ENCODE measurements around the gene RTL10.

DNA sequence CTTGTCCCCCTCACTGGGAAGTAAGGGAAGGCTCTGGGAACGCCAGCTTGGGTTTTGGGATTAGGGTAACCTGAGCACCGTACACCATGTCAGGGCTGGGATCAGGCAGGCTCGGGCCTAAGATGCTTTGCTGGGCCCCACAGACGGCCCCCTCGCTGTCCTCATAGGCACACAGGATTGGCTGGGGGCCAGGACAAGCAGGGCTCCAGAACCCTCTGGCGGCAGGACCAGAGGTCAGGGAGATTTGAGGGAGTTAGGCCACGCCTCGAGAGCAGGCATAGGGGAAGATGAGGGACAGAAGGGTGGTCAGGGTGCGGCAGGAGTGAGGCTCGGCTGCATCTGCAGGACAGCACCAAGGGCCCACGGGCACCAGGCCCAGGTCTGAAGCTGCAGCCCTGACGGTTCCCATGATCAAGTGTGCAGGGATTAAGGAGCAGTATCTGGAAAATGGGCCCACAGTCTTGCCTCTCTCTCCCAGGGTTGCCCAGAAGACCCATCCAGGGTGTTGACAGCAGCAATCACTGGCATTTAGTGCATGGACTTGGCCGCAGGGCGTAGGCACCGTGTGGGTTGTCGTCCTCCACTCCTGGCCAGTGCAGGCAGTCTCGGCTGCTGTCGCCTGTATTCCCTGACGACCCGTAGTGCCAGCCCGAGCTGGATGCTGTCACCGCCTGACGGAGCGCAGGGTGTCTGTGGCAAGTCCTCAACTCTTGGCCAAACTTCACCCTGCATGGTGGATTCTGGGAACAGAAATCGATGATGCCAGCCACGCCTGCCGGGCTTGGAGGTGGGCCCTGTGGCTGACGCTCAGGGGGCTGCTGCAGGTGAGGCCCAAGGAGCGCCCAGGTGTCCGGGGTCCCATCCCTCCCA lies 15.7 kb upstream of the RTL10 start:
- TF ChIP-seq POLR2AphosphoS5 (IDR thresholded peaks at IDR 0.05) (no peak), POLR2A (IDR thresholded peaks at IDR 0.05) (no peak)
- TF ChIP-seq, protein P1, sequence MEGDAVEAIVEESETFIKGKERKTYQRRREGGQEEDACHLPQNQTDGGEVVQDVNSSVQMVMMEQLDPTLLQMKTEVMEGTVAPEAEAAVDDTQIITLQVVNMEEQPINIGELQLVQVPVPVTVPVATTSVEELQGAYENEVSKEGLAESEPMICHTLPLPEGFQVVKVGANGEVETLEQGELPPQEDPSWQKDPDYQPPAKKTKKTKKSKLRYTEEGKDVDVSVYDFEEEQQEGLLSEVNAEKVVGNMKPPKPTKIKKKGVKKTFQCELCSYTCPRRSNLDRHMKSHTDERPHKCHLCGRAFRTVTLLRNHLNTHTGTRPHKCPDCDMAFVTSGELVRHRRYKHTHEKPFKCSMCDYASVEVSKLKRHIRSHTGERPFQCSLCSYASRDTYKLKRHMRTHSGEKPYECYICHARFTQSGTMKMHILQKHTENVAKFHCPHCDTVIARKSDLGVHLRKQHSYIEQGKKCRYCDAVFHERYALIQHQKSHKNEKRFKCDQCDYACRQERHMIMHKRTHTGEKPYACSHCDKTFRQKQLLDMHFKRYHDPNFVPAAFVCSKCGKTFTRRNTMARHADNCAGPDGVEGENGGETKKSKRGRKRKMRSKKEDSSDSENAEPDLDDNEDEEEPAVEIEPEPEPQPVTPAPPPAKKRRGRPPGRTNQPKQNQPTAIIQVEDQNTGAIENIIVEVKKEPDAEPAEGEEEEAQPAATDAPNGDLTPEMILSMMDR (IDR thresholded peaks at IDR 0.05), result no peak
